C4-2B (cell line): Measurements from ENCODE around the gene DTD1.

Experiments
- H3K27ac ChIP-seq: fragments of 450-650 bp; 2 replicates; pipeline ENCODE4 v1.5.1; 2017
- CTCF ChIP-seq: fragments of 450-650 bp; conservative IDR thresholded peaks from 2 replicates; pipeline ENCODE4 v1.5.1; 2017; ENCODE audit warnings: mild to moderate bottlenecking
- ZFX ChIP-seq: fragments of 450-650 bp; IDR thresholded peaks from 2 replicates; pipeline ENCODE4 v1.6.1; 2017

Gene DTD1

GRCh38 chr20:18808712-18809111 lies 220.9 kb downstream of the DTD1 start:
- TF ChIP-seq ZFX: no peak
- no peak overlapping the region for H3K27ac ChIP-seq

DNA sequence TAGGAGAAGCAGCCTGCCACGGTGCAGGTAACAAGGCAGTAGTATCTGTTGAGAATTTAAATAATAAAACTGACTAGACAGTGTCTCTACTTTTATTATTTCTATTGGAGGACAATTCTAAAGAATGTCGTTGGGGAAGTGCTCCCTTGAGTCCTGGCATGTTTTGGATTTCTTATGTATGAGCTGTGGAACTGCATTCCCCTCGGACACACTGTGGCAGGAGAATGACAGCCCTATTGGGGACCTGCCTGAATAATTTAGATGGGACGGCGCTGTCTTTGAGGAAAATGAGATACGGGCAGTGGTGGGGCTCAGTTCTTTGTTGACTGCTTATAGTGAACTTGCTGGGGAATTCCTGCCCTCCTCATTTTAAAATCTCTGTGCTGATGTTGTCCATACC lies 223.3 kb downstream of the DTD1 start:
- no peak overlapping the region for H3K27ac ChIP-seq
- TF ChIP-seq CTCF (no peak), ZFX (no peak)

DNA sequence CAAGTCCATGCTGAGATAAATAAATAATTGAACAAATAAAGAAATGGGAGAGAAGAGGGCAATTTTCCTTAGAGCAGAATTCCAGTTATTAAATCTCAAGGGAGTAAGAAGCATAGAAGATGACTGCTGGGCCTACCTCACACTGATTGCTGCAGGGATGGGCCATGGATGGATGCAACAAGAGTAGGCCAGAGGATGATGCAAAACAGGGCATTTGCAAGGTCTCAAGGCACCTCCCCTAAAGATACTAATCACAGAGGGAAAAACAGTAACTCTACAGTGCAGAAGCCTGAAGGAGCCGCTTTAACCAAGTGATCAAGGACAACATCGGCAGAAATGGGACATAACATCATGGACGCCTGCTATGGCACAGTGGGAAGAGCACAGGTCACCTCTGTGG lies 224.1 kb downstream of the DTD1 start:
- TF ChIP-seq CTCF: no peak
- TF ChIP-seq ZFX: no peak
- no peak overlapping the region for H3K27ac ChIP-seq

DNA sequence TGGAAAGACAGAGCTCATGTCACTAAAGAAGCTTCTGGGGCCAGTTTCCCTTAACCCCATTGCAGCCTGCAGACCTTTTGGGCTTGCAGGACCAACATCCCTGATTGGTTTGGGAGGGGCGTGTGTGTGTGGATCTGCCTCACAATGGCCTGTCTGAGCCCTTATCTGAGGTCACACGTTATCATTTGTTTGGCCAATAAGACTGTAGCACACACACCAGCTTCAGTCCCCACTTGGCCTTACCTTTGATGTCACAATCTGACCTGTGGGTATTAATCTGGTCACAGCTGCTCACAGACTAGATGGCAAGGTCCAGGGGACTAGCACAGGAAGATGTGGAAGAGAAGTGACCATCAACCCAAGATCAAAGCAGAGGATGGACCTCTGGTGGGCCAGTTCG lies 225.6 kb downstream of the DTD1 start, which contains the start of gene SCP2D1:
TSS of gene SCP2D1 (plus strand) at position 301 of the 400 bp plus-strand sequence. CDS start at position 334, 33 bp downstream.
- H3K27ac ChIP-seq: no peak within 1 kb of the TSS
- TF ChIP-seq CTCF (no peak), ZFX (no peak)

DNA sequence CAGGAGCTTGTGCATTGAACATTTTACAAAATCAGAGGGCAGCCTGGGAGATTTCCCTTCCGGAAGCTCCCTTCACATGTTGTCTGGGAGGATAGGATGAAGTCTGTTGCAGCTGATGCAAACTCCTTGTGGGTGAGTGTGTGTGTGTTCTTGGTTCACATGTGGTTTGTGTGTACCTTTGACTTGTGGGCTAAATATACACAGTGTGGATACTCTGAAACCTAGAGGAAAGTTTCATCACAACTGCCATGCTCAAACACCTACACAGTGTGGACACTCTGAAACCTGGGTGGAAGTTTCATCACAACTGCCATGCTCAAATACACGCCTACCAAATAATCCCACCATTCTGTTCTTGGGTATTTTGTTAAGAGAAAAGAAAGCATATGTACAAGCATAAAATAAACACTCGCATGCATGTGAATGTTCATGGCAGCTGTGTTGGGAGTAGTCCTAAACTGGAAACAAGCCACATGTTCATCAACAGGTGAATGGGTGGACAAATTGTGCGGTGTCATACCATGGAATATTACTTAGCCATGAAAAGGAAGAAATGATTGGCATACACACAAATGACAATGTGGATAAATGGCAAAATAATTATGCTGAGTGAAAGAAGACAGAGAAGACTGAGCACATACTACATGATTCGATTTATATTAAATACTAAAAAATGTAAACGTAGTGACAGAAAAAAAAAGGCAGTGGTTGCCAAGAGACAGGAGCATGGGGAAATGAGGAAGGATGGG lies 227.5 kb downstream of the DTD1 start:
- no peak overlapping the region for H3K27ac ChIP-seq
- TF ChIP-seq ZFX (no peak), CTCF (no peak)
